Endothelial cell (in vitro differentiated cells): Measurements from ENCODE around the gene ECSIT. TPM values are rescaled to one million over a fixed set of nuclear protein-coding genes. Genes with fewer than 3 reads are reported as not detected.
"Not testable (repeated sequence)": the region's sequence is repeated elsewhere in the genome, so short reads cannot be mapped to it uniquely, and the experiment has no call there.

Experiments used
- DNase-seq: peaks from one replicate; pipeline ENCODE4 v3.0.0; 2021; ENCODE audit warnings: low spot score
- H3K27ac Mint-ChIP-seq: one replicate; pipeline ENCODE4 v1.8.0; 2021; ENCODE audit warnings: mixed read lengths, inconsistent platforms; ENCODE audit not compliant: unreplicated experiment
- H3K27me3 Mint-ChIP-seq: one replicate; pipeline ENCODE4 v1.8.0; 2021; ENCODE audit warnings: mild to moderate bottlenecking, moderate library complexity, mixed read lengths, inconsistent platforms; ENCODE audit not compliant: unreplicated experiment
- H3K36me3 Mint-ChIP-seq: one replicate; pipeline ENCODE4 v1.8.0; 2021; ENCODE audit warnings: mild to moderate bottlenecking, low read depth, mixed read lengths, inconsistent platforms; ENCODE audit not compliant: unreplicated experiment
- H3K4me1 Mint-ChIP-seq: one replicate; pipeline ENCODE4 v1.8.0; 2021; ENCODE audit warnings: mild to moderate bottlenecking, mixed read lengths, inconsistent platforms; ENCODE audit not compliant: unreplicated experiment
- H3K4me3 Mint-ChIP-seq: one replicate; pipeline ENCODE4 v1.8.0; 2021; ENCODE audit warnings: mild to moderate bottlenecking, mixed read lengths, inconsistent platforms; ENCODE audit not compliant: unreplicated experiment
- H3K9me3 Mint-ChIP-seq: one replicate; pipeline ENCODE4 v1.8.0; 2021; ENCODE audit warnings: mixed read lengths, inconsistent platforms; ENCODE audit not compliant: unreplicated experiment
- long read RNA-seq: library from polyadenylated mRNA; unstranded; transcript quantifications from one replicate; pipeline ENCODE4 v2.0.0, GENCODE V29; 2020; ENCODE audit not compliant: unreplicated experiment
- total RNA-seq: library from RNA; stranded (reverse); fragmentation: NEBNext Ultra II Directional; extraction: Animal tissue kit (Norgen Biotek cat#: 25700); gene quantifications from one replicate; pipeline ENCODE4 v1.2.1, GENCODE V29; 2021; ENCODE audit not compliant: unreplicated experiment
- TF ChIP-seq, protein P1 (sequence below): fragments of 200-600 bp; sonication (generic); IDR thresholded peaks from one replicate; pipeline ENCODE4 v1.5.0; 2021; ENCODE audit warnings: antibody characterized with exemption; ENCODE audit not compliant: unreplicated experiment

The ECSIT gene, protein sequence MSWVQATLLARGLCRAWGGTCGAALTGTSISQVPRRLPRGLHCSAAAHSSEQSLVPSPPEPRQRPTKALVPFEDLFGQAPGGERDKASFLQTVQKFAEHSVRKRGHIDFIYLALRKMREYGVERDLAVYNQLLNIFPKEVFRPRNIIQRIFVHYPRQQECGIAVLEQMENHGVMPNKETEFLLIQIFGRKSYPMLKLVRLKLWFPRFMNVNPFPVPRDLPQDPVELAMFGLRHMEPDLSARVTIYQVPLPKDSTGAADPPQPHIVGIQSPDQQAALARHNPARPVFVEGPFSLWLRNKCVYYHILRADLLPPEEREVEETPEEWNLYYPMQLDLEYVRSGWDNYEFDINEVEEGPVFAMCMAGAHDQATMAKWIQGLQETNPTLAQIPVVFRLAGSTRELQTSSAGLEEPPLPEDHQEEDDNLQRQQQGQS
- 16.7 TPM for total RNA-seq
- long read RNA-seq, transcript ECSIT-202 (8 exons, 1,700 nt), result major isoform, 24 of 32 reads
- long read RNA-seq, partial matches to known transcripts, result 2 of 32 reads
- long read RNA-seq, other reads (novel, unspliced or antisense), result 6 of 32 reads

DNA sequence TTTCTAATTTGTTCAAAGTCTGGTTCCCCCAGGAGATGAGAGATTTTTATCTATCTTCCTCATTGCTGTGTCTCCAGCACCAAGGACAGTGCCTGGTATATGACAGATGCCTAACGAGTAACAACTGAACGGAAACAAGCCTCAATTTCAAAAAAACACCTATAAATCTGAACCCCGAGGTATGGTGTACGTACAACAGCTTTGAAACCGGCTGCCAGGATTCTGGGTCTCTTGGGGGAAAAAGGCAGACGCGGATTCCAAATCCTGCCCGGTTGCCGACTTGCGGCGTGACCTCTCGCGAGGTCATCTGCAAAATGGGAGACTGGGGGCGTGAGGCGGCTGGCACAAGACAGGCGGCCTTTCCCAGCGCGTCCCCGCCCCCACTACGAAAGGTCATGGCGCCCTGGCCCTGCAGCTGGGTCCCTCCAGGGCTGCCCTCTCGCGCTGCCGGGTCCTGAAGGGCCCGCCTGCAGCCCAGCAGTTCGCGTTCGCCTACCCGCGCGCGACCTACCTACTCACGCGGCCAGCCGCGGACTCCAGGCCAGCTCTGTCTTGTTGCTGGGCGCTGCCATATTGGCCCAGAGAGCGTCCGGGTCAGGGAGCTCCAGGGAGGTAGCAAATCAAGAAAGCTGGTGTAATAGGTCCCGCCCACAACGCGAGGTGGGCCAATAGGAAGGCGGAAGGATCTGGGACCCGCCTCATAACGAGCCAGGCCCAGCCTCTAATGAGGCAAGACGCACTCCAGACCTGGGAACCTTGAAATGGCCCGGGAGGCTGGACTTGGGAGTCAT is at the start of gene ECSIT:
Gene ECSIT, minus strand, starts transcription at position 584 of the 791 bp plus-strand sequence. CDS start 9,964 bp downstream, outside the sequence.
- peaks cover 4% of the 10 kb centered on the region for H3K27me3 Mint-ChIP-seq
- H3K36me3 Mint-ChIP-seq, result no peaks in the 10 kb centered on the region
- peak within 1 kb of the TSS; percentile 97 for H3K4me3 Mint-ChIP-seq
- H3K9me3 Mint-ChIP-seq, result no peaks in the 10 kb centered on the region
- TF ChIP-seq, protein P1, sequence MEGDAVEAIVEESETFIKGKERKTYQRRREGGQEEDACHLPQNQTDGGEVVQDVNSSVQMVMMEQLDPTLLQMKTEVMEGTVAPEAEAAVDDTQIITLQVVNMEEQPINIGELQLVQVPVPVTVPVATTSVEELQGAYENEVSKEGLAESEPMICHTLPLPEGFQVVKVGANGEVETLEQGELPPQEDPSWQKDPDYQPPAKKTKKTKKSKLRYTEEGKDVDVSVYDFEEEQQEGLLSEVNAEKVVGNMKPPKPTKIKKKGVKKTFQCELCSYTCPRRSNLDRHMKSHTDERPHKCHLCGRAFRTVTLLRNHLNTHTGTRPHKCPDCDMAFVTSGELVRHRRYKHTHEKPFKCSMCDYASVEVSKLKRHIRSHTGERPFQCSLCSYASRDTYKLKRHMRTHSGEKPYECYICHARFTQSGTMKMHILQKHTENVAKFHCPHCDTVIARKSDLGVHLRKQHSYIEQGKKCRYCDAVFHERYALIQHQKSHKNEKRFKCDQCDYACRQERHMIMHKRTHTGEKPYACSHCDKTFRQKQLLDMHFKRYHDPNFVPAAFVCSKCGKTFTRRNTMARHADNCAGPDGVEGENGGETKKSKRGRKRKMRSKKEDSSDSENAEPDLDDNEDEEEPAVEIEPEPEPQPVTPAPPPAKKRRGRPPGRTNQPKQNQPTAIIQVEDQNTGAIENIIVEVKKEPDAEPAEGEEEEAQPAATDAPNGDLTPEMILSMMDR, result no peak
- peak; percentile 91 for DNase-seq
- peak within 1 kb of the TSS; percentile 37 for H3K27ac Mint-ChIP-seq
- H3K4me1 Mint-ChIP-seq, result peaks cover 4% of the 10 kb centered on the region

DNA sequence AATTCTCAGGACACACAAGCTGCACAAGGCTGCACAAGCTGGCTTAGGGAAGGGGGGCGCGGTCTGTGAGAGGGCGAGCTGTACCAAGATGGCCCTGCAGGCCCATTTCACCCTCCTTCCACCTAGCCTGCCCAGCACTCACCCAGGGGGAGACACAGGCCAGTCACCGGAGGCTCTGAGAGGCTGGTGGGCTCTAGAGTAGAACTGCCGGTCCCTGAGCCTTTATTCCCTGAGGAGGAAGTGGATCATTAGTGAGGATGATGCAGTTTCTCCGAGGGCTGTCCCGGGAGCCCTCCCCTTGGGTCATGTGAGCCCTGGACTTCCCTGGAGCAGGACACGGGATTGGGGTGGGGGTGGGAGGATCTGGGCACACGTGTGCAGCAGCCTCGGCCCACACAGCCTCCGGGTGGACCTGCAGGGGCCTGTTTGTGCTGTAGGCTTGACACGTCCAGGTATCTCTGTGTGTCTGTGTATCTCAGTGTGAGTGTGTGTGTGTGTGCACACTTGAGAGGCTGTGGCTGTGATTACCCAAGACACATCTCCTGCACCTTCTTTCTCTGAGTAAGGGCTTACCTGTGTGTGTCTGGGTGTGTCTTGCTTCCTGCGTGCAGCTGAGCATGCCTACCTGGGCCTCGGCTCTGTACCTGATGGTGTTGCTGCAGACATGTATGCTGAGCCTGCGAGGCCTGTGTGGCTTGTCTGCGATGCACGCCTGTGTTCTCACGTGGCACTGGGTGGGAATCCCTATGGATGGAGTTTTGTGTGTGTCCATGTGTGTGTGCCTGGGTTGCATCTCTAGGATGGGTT is 48.7 kb upstream of the ECSIT start, which contains the start of gene ACP5:
Gene ACP5, minus strand, starts transcription at position 195 of the 807 bp plus-strand sequence. CDS start 328 bp downstream, outside the sequence.
- H3K9me3 Mint-ChIP-seq, result no peaks in the 10 kb centered on the region
- no peak within 1 kb of the TSS for H3K4me3 Mint-ChIP-seq
- H3K4me1 Mint-ChIP-seq, result peaks cover 6% of the 10 kb centered on the region
- H3K27ac Mint-ChIP-seq, result no peak within 1 kb of the TSS
- DNase-seq, result no peak
- H3K27me3 Mint-ChIP-seq, result peaks cover 2% of the 10 kb centered on the region
- TF ChIP-seq, protein P1, result no peak
- no peaks in the 10 kb centered on the region for H3K36me3 Mint-ChIP-seq

DNA sequence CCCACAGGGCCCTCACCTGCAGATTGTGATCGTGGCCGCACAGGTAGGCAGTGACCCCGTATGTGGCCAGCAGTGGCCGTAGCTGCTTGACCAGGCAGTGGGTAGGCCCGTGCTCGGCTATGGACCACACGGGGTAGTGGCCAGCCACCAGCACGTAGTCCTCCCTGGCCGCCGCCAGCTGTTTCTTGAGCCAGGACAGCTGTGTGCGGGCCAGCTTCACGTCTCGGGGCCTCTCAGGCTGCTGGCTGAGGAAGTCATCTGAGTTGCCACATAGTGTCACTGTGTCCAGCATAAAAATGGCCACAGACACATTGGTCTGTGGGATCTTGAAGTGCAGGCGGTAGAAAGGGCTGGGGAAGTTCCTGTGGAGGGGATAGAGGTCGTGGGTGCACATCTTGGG is 47.3 kb upstream of the ECSIT start:
- Mint-ChIP-seq H3K4me1 (peaks cover 6% of the 10 kb centered on the region), H3K36me3 (no peaks in the 10 kb centered on the region), H3K27ac (no peak overlapping the region), H3K9me3 (no peaks in the 10 kb centered on the region), H3K4me3 (no peak overlapping the region), H3K27me3 (peaks cover 2% of the 10 kb centered on the region)
- no peak for DNase-seq
- TF ChIP-seq, protein P1, result no peak

DNA sequence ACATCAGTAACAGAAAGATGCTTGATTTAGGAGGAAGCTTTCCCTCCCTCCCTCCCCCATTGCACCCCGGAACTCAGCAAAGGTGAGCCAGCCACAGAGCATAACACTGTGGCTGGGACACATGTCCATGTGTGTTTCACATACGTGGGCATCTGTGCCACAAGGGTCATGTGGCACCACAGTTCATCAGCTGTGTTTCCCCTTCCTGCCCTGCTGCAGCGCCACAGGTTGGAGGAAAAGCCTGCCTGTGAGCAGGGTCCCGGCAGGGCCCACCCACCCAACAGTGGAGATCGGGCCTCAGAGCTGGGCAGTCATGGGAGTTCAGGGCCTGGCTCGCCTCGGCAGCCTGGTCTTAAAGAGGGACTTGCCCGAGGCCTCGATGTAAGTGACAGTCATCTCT is 45.8 kb upstream of the ECSIT start:
- Mint-ChIP-seq H3K9me3 (no peaks in the 10 kb centered on the region), H3K36me3 (no peaks in the 10 kb centered on the region), H3K4me1 (peaks cover 2% of the 10 kb centered on the region), H3K27ac (no peak overlapping the region), H3K27me3 (no peaks in the 10 kb centered on the region), H3K4me3 (no peak overlapping the region)
- TF ChIP-seq, protein P1, result no peak
- DNase-seq, result no peak

DNA sequence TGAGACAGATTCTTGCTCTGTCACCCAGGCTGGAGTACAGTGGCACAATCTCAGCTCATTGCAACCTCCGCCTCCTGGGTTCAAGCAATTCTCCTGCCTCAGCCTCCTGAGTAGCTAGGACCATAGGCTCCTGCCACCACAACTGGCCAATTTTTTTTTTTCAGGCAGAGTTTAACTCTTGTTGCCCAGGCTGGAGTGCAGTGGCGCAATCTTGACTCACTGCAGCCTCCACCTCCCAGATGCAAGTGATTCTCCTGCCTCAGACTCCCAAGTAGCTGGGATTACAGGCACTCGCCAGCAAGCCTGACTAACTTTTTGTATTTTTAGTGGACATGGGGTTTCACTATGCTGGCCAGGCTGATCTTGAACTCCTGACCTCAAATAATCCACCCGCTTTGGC is 44.8 kb upstream of the ECSIT start:
- H3K4me1 Mint-ChIP-seq, H3K27ac Mint-ChIP-seq, H3K36me3 Mint-ChIP-seq, H3K27me3 Mint-ChIP-seq, H3K4me3 Mint-ChIP-seq, DNase-seq, H3K9me3 Mint-ChIP-seq: not testable (repeated sequence)

DNA sequence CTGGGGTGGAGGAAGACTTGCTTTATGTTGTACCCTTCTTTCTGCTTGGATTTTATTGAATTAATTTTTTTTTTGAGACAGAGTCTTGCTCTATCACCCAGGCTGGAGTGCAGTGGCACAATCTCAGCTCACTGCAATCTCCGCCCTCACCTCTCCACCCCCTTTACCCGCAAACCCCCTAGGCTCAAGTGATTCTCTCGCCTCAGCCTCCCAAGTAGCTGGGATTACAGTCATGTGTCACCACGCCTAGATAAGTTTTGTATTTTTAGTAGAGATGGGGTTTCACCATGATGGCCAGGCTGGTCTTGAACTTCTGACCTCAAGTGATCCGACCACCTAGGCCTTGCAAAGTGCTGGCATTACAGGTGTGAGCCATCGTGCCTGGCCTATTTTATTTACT is 44.4 kb upstream of the ECSIT start:
- not testable (repeated sequence) for DNase-seq, H3K9me3 Mint-ChIP-seq, H3K27me3 Mint-ChIP-seq, H3K4me1 Mint-ChIP-seq, H3K4me3 Mint-ChIP-seq, H3K36me3 Mint-ChIP-seq, H3K27ac Mint-ChIP-seq
